ENCODE data around the gene BBOX1. TPM values are rescaled to one million over a fixed set of nuclear protein-coding genes. Genes with fewer than 3 reads are reported as not detected.

Gene BBOX1
- total and polyA plus RNA-seq, 2 of the 8 experiments (the other 6 are each of a cell fraction or from before 2014, with no cell fraction given) = not detected

DNA sequence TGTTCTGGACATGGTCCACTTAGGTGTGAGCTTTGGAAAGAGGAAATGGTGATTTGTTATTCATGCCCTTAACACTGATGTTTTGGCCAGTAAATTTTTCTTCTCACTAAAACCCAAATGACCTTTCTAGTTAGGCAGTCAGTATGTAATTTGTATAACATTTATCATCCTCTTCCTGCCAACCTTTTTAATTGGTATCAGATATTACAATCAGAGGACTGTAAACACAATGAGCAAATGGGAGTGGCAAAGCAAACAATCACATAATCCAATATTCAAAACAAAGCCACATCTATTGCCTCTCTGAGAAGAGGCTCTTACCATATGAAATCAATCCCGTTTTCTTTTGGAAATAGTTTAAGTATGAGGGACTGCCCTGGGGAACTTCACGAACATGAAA is 49.1 kb downstream of the BBOX1 start (continued):
- TF ChIP-seq, protein P1, sequence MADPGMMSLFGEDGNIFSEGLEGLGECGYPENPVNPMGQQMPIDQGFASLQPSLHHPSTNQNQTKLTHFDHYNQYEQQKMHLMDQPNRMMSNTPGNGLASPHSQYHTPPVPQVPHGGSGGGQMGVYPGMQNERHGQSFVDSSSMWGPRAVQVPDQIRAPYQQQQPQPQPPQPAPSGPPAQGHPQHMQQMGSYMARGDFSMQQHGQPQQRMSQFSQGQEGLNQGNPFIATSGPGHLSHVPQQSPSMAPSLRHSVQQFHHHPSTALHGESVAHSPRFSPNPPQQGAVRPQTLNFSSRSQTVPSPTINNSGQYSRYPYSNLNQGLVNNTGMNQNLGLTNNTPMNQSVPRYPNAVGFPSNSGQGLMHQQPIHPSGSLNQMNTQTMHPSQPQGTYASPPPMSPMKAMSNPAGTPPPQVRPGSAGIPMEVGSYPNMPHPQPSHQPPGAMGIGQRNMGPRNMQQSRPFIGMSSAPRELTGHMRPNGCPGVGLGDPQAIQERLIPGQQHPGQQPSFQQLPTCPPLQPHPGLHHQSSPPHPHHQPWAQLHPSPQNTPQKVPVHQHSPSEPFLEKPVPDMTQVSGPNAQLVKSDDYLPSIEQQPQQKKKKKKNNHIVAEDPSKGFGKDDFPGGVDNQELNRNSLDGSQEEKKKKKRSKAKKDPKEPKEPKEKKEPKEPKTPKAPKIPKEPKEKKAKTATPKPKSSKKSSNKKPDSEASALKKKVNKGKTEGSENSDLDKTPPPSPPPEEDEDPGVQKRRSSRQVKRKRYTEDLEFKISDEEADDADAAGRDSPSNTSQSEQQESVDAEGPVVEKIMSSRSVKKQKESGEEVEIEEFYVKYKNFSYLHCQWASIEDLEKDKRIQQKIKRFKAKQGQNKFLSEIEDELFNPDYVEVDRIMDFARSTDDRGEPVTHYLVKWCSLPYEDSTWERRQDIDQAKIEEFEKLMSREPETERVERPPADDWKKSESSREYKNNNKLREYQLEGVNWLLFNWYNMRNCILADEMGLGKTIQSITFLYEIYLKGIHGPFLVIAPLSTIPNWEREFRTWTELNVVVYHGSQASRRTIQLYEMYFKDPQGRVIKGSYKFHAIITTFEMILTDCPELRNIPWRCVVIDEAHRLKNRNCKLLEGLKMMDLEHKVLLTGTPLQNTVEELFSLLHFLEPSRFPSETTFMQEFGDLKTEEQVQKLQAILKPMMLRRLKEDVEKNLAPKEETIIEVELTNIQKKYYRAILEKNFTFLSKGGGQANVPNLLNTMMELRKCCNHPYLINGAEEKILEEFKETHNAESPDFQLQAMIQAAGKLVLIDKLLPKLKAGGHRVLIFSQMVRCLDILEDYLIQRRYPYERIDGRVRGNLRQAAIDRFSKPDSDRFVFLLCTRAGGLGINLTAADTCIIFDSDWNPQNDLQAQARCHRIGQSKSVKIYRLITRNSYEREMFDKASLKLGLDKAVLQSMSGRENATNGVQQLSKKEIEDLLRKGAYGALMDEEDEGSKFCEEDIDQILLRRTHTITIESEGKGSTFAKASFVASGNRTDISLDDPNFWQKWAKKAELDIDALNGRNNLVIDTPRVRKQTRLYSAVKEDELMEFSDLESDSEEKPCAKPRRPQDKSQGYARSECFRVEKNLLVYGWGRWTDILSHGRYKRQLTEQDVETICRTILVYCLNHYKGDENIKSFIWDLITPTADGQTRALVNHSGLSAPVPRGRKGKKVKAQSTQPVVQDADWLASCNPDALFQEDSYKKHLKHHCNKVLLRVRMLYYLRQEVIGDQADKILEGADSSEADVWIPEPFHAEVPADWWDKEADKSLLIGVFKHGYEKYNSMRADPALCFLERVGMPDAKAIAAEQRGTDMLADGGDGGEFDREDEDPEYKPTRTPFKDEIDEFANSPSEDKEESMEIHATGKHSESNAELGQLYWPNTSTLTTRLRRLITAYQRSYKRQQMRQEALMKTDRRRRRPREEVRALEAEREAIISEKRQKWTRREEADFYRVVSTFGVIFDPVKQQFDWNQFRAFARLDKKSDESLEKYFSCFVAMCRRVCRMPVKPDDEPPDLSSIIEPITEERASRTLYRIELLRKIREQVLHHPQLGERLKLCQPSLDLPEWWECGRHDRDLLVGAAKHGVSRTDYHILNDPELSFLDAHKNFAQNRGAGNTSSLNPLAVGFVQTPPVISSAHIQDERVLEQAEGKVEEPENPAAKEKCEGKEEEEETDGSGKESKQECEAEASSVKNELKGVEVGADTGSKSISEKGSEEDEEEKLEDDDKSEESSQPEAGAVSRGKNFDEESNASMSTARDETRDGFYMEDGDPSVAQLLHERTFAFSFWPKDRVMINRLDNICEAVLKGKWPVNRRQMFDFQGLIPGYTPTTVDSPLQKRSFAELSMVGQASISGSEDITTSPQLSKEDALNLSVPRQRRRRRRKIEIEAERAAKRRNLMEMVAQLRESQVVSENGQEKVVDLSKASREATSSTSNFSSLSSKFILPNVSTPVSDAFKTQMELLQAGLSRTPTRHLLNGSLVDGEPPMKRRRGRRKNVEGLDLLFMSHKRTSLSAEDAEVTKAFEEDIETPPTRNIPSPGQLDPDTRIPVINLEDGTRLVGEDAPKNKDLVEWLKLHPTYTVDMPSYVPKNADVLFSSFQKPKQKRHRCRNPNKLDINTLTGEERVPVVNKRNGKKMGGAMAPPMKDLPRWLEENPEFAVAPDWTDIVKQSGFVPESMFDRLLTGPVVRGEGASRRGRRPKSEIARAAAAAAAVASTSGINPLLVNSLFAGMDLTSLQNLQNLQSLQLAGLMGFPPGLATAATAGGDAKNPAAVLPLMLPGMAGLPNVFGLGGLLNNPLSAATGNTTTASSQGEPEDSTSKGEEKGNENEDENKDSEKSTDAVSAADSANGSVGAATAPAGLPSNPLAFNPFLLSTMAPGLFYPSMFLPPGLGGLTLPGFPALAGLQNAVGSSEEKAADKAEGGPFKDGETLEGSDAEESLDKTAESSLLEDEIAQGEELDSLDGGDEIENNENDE (IDR thresholded peaks at IDR 0.05; ENCODE audit: insufficient replicate concordance, low read length) = no peak
- TF ChIP-seq GTF2F1 (IDR thresholded peaks at IDR 0.05; ENCODE audit: borderline replicate concordance, low read depth, low read length) (no peak), GABPA (IDR thresholded peaks at IDR 0.05; ENCODE audit: borderline replicate concordance, insufficient read depth, low read length) (no peak), CEBPB (IDR thresholded peaks at IDR 0.05; ENCODE audit: low read depth, low read length) (no peak), CTBP2 (IDR thresholded peaks at IDR 0.05; ENCODE audit: borderline replicate concordance, insufficient read depth, insufficient read length, low read length) (no peak), JUN (IDR thresholded peaks at IDR 0.05; ENCODE audit: low read depth, low read length) (no peak), HDAC6 (IDR thresholded peaks at IDR 0.05; ENCODE audit: low read depth, low read length) (no peak), CREB1 (IDR thresholded peaks at IDR 0.05) (no peak)
- TF ChIP-seq, protein P2, sequence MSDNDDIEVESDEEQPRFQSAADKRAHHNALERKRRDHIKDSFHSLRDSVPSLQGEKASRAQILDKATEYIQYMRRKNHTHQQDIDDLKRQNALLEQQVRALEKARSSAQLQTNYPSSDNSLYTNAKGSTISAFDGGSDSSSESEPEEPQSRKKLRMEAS (IDR thresholded peaks at IDR 0.05) = no peak

All from H1 (cell line).